Liver (tissue), 9 donors: ENCODE measurements around the gene RABAC1. TPM values are rescaled to one million over a fixed set of nuclear protein-coding genes. Genes with fewer than 3 reads are reported as not detected.

Experiments
- DNase-seq: peaks from one replicate; pipeline ENCODE4 v3.0.0-alpha.2; 2017; ENCODE audit warnings: low spot score
- H3K27ac ChIP-seq, 2 donors: one replicate each; pipeline ENCODE4 v1.7.0; 2013; ENCODE audit warnings: inconsistent platforms in 2 of 2, low read length in 2 of 2, control low read depth in 1 of 2, low read depth in 1 of 2, mild to moderate bottlenecking in 1 of 2
- H3K27me3 ChIP-seq, 4 donors: one replicate each; pipeline versions ENCODE4 v1.6.1 to v1.7.0; 2013; ENCODE audit warnings: low read length in 3 of 4, inconsistent platforms in 1 of 4, mild to moderate bottlenecking in 1 of 4, moderate library complexity in 1 of 4; ENCODE audit not compliant: control insufficient read depth in 4 of 4, insufficient read depth in 4 of 4
- H3K36me3 ChIP-seq, 4 donors: one replicate each; pipeline versions ENCODE4 v1.6.1 to v1.7.0; 2013; ENCODE audit warnings: low read length in 3 of 4, mild to moderate bottlenecking in 3 of 4, low read depth in 1 of 4, moderate library complexity in 1 of 4; ENCODE audit not compliant: control insufficient read depth in 4 of 4, insufficient read depth in 3 of 4
- H3K4me1 ChIP-seq, 4 donors: one replicate each; pipeline versions ENCODE4 v1.6.1 to v1.7.0; 2013; ENCODE audit warnings: low read length in 3 of 4, mild to moderate bottlenecking in 3 of 4, moderate library complexity in 1 of 4; ENCODE audit not compliant: control insufficient read depth in 4 of 4, insufficient read depth in 4 of 4
- H3K4me3 ChIP-seq, 3 donors: one replicate each; pipeline versions ENCODE4 v1.6.1 to v1.7.0; 2013; ENCODE audit warnings: low read length in 3 of 3, control low read depth in 1 of 3, low read depth in 1 of 3, mild to moderate bottlenecking in 1 of 3
- H3K9ac ChIP-seq, 2 donors: one replicate each; pipeline ENCODE4 v1.7.0; 2013; ENCODE audit warnings: low read length in 2 of 2, mild to moderate bottlenecking in 2 of 2, moderate library complexity in 2 of 2, control low read depth in 1 of 2, low read depth in 1 of 2
- H3K9me3 ChIP-seq, 4 donors: one replicate each; pipeline versions ENCODE4 v1.6.1 to v1.7.0; 2013; ENCODE audit warnings: low read length in 3 of 4; ENCODE audit not compliant: control insufficient read depth in 4 of 4
- EGR1 ChIP-seq, 2 donors: IDR thresholded peaks; 2 replicates each; pipeline ENCODE4 v1.6.1; 2016 to 2018; ENCODE audit warnings: antibody characterized with exemption in 2 of 2, low read depth in 2 of 2
- FOXA1 ChIP-seq: IDR thresholded peaks from 2 replicates; pipeline ENCODE4 v1.6.1; 2016; ENCODE audit warnings: antibody characterized with exemption
- FOXA2 ChIP-seq: IDR thresholded peaks from 2 replicates; pipeline ENCODE4 v1.6.1; 2016; ENCODE audit warnings: antibody characterized with exemption
- GABPA ChIP-seq, 2 donors: IDR thresholded peaks in 1 of 2; conservative IDR thresholded peaks in 1 of 2; 2 replicates each; pipeline ENCODE4 v1.6.1; 2016; ENCODE audit warnings: antibody characterized with exemption in 2 of 2, mild to moderate bottlenecking in 1 of 2, moderate library complexity in 1 of 2
- HNF4A ChIP-seq, 2 donors: conservative IDR thresholded peaks; 2 replicates each; pipeline ENCODE4 v1.6.1; 2016; ENCODE audit warnings: antibody characterized with exemption in 2 of 2, mild to moderate bottlenecking in 2 of 2
- HNF4G ChIP-seq: IDR thresholded peaks from 2 replicates; pipeline ENCODE4 v1.6.1; 2016; ENCODE audit warnings: antibody characterized with exemption
- JUND ChIP-seq, 2 donors: IDR thresholded peaks; 2 replicates each; pipeline ENCODE4 v1.6.1; 2016; ENCODE audit warnings: antibody characterized with exemption in 2 of 2
- NR2F2 ChIP-seq: IDR thresholded peaks from 2 replicates; pipeline ENCODE4 v1.6.1; 2016; ENCODE audit warnings: antibody characterized with exemption
- RAD21 ChIP-seq, 2 donors: IDR thresholded peaks; 2 replicates each; pipeline ENCODE4 v1.6.1; 2016; ENCODE audit warnings: antibody characterized with exemption in 2 of 2, mild to moderate bottlenecking in 2 of 2
- RXRA ChIP-seq, 2 donors: IDR thresholded peaks; 2 replicates each; pipeline ENCODE4 v1.6.1; 2017 to 2018; ENCODE audit warnings: antibody characterized with exemption in 2 of 2, mild to moderate bottlenecking in 1 of 2
- TAF1 ChIP-seq: conservative IDR thresholded peaks from 2 replicates; pipeline ENCODE4 v1.6.1; 2016; ENCODE audit warnings: antibody characterized with exemption, mild to moderate bottlenecking
- YY1 ChIP-seq: IDR thresholded peaks from 2 replicates; pipeline ENCODE4 v1.6.1; 2016; ENCODE audit warnings: antibody characterized with exemption, mild to moderate bottlenecking
- WGBS: extraction: QIAGEN DNeasy Blood & Tissue Kit; methylation state at CpG from one replicate; pipeline ENCODE4 v1.1.7; 2013; 5-methylcytosine and 5-hydroxymethylcytosine counted together
- polyA plus RNA-seq, 2 donors: library from polyadenylated mRNA; stranded (reverse) in 1 of 2; unstranded in 1 of 2; fragments of 200-250 nt in 1 of 2; fragments of >200 nt in 1 of 2; fragmentation: Nextera tagmentation in 1 of 2; extraction: Ambion mirVana in 1 of 2; gene quantifications; one replicate each; pipeline versions ENCODE4 v1.2.1 to v1.2.3, GENCODE V29; 2013 to 2015
- total RNA-seq, 2 donors: library from RNA; depleted of rRNA; stranded (reverse); fragments of >200 nt; gene quantifications; one replicate each; pipeline ENCODE4 v1.2.3, GENCODE V29; 2014
- TF ChIP-seq, protein P1 (sequence below): IDR thresholded peaks from 2 replicates; pipeline ENCODE4 v1.6.1; 2016; ENCODE audit warnings: antibody characterized with exemption
- TF ChIP-seq, protein P2 (sequence below): IDR thresholded peaks from 2 replicates; pipeline ENCODE4 v1.6.1; 2016; ENCODE audit warnings: antibody characterized with exemption
- TF ChIP-seq, protein P3 (sequence below): IDR thresholded peaks from 2 replicates; pipeline ENCODE4 v1.6.1; 2016; ENCODE audit warnings: antibody characterized with exemption
- TF ChIP-seq, protein P4 (sequence below): IDR thresholded peaks from 2 replicates; pipeline ENCODE4 v1.6.1; 2016; ENCODE audit warnings: antibody characterized with exemption, mild to moderate bottlenecking
- TF ChIP-seq, protein P5 (sequence below): fragments of 150-350 bp; IDR thresholded peaks from 2 replicates; pipeline ENCODE4 v1.5.1; 2017; ENCODE audit warnings: improper control_type of control experiment, low read depth, low read length; ENCODE audit not compliant: missing input control
- donor health status: healthy.
- donor health status: healthy.
- donor health status: healthy.
- donor health status: healthy.
- donor health status: healthy.

Gene RABAC1
- total and polyA plus RNA-seq, 4 donors: 43.2 to 161 (median 99.3) TPM

DNA sequence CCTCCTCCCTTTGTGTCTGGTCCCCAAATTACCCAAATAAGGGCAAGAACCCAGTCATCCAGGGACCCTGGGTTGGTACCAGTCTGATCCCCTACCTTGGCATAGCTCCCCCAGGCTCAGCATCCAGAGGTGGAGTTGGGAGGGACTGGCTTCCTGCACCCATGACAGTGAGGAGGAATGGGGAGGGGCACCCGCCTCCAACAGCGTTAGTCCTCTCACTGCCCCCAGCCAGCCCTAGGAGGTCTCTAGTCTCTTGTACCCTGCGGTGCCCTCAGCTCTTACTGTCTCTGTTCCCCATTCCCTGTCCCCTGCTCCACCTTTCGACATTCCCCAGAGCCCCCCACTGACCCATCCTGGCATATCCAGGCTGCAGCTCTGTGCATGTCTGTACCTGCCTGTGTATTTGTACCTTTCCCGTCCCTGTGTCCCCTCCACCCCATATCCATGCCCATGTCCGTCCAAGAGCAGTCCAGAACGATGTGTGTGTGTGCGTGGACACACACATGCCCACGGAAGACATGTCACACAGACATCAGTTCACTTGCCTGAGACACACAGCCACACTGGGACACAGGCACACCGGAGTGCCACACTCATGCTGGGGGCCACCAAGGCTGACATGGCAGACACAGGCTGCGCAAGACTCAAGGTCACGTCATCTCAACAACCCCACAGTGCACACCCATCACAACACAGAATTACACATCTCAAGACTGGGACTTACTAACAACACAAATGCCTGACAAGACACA is 48.7 kb downstream of the RABAC1 start:
- no peak overlapping the region for H3K27ac ChIP-seq
- peaks cover under 1 to 7% (median 3%) of the 10 kb centered on the region in 4 donors for H3K27me3 ChIP-seq
- no peak for TF ChIP-seq FOXA2
- TF ChIP-seq, protein P1, sequence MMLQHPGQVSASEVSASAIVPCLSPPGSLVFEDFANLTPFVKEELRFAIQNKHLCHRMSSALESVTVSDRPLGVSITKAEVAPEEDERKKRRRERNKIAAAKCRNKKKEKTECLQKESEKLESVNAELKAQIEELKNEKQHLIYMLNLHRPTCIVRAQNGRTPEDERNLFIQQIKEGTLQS: no peak
- TF ChIP-seq NR2F2: no peak
- no peak for TF ChIP-seq JUND (IDR thresholded peaks at IDR 0.05)
- TF ChIP-seq, protein P2, sequence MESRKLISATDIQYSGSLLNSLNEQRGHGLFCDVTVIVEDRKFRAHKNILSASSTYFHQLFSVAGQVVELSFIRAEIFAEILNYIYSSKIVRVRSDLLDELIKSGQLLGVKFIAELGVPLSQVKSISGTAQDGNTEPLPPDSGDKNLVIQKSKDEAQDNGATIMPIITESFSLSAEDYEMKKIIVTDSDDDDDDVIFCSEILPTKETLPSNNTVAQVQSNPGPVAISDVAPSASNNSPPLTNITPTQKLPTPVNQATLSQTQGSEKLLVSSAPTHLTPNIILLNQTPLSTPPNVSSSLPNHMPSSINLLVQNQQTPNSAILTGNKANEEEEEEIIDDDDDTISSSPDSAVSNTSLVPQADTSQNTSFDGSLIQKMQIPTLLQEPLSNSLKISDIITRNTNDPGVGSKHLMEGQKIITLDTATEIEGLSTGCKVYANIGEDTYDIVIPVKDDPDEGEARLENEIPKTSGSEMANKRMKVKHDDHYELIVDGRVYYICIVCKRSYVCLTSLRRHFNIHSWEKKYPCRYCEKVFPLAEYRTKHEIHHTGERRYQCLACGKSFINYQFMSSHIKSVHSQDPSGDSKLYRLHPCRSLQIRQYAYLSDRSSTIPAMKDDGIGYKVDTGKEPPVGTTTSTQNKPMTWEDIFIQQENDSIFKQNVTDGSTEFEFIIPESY: no peak
- TF ChIP-seq, protein P3, sequence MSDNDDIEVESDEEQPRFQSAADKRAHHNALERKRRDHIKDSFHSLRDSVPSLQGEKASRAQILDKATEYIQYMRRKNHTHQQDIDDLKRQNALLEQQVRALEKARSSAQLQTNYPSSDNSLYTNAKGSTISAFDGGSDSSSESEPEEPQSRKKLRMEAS: no peak
- TF ChIP-seq HNF4A (conservative IDR thresholded peaks at IDR 0.05): no peak
- no peak for TF ChIP-seq GABPA (IDR thresholded peaks at IDR 0.05 in 1 of 2, conservative IDR thresholded peaks at IDR 0.05 in 1 of 2)
- TF ChIP-seq TAF1: no peak
- H3K9ac ChIP-seq: no peak overlapping the region
- WGBS: 65% methylated on average over 12 of the region's 12 CpGs
- peaks cover 0 to 3% (median 1%) of the 10 kb centered on the region in 4 donors for H3K4me1 ChIP-seq
- no peak overlapping the region for H3K4me3 ChIP-seq
- no peak for DNase-seq
- H3K9me3 ChIP-seq: no peaks in the 10 kb centered on the region
- H3K36me3 ChIP-seq: peaks cover 0 to 12% (median 3%) of the 10 kb centered on the region in 4 donors

DNA sequence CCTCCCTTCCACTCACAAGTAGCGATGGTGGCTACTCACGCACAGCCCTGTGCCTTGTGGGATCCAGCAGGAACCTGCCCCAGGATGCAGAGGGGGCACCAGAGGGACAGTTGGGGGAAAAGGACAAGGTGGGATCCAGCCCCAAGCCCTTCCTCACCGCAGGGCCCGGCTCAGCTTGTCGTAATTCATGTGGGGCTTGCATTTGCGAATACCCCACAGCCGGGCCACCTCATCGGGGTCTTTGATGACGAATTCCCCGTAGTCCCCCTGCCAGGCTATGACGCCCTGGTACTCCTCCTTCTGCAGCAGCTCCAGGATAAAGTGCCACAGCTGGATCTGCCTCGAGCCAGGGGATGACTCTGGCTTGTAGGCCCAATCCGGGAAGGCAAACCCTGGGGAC is 49.4 kb downstream of the RABAC1 start:
- no peak for TF ChIP-seq GABPA (IDR thresholded peaks at IDR 0.05 in 1 of 2, conservative IDR thresholded peaks at IDR 0.05 in 1 of 2)
- TF ChIP-seq, protein P4, sequence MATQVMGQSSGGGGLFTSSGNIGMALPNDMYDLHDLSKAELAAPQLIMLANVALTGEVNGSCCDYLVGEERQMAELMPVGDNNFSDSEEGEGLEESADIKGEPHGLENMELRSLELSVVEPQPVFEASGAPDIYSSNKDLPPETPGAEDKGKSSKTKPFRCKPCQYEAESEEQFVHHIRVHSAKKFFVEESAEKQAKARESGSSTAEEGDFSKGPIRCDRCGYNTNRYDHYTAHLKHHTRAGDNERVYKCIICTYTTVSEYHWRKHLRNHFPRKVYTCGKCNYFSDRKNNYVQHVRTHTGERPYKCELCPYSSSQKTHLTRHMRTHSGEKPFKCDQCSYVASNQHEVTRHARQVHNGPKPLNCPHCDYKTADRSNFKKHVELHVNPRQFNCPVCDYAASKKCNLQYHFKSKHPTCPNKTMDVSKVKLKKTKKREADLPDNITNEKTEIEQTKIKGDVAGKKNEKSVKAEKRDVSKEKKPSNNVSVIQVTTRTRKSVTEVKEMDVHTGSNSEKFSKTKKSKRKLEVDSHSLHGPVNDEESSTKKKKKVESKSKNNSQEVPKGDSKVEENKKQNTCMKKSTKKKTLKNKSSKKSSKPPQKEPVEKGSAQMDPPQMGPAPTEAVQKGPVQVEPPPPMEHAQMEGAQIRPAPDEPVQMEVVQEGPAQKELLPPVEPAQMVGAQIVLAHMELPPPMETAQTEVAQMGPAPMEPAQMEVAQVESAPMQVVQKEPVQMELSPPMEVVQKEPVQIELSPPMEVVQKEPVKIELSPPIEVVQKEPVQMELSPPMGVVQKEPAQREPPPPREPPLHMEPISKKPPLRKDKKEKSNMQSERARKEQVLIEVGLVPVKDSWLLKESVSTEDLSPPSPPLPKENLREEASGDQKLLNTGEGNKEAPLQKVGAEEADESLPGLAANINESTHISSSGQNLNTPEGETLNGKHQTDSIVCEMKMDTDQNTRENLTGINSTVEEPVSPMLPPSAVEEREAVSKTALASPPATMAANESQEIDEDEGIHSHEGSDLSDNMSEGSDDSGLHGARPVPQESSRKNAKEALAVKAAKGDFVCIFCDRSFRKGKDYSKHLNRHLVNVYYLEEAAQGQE: no peak
- TF ChIP-seq, protein P3: no peak
- TF ChIP-seq, protein P5, sequence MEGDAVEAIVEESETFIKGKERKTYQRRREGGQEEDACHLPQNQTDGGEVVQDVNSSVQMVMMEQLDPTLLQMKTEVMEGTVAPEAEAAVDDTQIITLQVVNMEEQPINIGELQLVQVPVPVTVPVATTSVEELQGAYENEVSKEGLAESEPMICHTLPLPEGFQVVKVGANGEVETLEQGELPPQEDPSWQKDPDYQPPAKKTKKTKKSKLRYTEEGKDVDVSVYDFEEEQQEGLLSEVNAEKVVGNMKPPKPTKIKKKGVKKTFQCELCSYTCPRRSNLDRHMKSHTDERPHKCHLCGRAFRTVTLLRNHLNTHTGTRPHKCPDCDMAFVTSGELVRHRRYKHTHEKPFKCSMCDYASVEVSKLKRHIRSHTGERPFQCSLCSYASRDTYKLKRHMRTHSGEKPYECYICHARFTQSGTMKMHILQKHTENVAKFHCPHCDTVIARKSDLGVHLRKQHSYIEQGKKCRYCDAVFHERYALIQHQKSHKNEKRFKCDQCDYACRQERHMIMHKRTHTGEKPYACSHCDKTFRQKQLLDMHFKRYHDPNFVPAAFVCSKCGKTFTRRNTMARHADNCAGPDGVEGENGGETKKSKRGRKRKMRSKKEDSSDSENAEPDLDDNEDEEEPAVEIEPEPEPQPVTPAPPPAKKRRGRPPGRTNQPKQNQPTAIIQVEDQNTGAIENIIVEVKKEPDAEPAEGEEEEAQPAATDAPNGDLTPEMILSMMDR: no peak
- TF ChIP-seq, protein P2: no peak
- no peak for TF ChIP-seq FOXA1
- TF ChIP-seq RAD21 (IDR thresholded peaks at IDR 0.05): no peak
- TF ChIP-seq YY1: no peak
- TF ChIP-seq, protein P1: no peak
- no peak for TF ChIP-seq EGR1 (IDR thresholded peaks at IDR 0.05; ENCODE audit: low read depth in 2 of 2)
- no peak for TF ChIP-seq HNF4A (conservative IDR thresholded peaks at IDR 0.05)
- no peak for TF ChIP-seq RXRA (IDR thresholded peaks at IDR 0.05)
- TF ChIP-seq HNF4G: no peak
- 73% methylated on average over 13 of the region's 13 CpGs for WGBS
- H3K27ac ChIP-seq: no peak overlapping the region

More for the DNA sequence above, 49.4 kb downstream of the RABAC1 start:
- Histone ChIP-seq H3K4me3 (no peak overlapping the region), H3K36me3 (peaks cover 2 to 19% (median 7%) of the 10 kb centered on the region in 4 donors), H3K4me1 (no peaks in the 10 kb centered on the region), H3K9ac (no peak overlapping the region), H3K9me3 (no peaks in the 10 kb centered on the region), H3K27me3 (peaks cover 0 to 4% (median 0%) of the 10 kb centered on the region in 4 donors)
- DNase-seq: no peak
